Fibroblast of lung (primary cell): ENCODE measurements around the gene CLDN4.

Experiments used
- EZH2 ChIP-seq: IDR thresholded peaks from 2 replicates; pipeline ENCODE4 v1.5.1; 2012; ENCODE audit warnings: low read length, control low read depth, mild to moderate bottlenecking; ENCODE audit errors: missing control alignments
- TF ChIP-seq, protein P1 (sequence below), 2 donors: IDR thresholded peaks in 1 of 2; conservative IDR thresholded peaks in 1 of 2; 1 replicate in 1 of 2; 2 replicates in 1 of 2; pipeline ENCODE4 v1.5.1; 2011 to 2012; ENCODE audit warnings: low read length in 2 of 2, control low read depth in 1 of 2, inconsistent platforms in 1 of 2, low read depth in 1 of 2, mild to moderate bottlenecking in 1 of 2

DNA sequence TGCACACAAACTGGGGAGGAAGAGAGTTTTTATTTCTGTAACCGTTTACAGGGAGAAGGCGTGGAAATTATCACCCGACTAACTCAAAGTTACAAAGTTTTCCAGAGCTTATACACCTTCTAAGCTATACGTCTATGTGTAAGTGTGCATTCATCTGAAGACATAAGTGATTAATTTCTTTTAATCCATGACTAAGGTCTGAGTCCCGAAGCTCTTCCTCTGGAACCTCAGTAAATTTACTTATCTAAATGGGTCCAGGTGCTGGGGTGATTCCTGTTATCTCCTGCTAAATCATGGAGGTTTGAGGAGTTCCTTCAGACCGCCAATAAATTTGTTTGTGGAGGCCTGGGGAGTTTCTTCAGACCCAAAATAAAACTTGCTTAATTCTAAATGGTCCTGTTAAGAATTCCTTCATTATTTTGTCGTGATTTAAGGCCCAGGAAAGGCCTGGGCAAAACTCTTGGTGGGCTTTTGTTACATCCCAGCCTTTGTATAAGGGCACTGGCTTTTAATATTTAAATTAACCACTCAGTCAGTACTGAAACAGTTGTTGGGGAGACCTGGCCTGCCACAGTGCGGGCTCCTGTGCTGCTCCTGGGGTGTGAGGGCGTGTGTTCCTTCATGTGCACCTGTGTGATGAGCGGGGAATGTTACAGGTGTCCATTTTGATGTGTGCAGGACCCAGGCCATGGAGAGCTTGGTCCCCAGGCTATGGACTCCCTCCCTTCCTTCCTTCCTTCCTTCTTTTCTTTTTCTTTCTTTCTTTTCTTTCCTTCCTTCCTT, 17.3 kb downstream of the CLDN4 start:
- TF ChIP-seq, protein P1, sequence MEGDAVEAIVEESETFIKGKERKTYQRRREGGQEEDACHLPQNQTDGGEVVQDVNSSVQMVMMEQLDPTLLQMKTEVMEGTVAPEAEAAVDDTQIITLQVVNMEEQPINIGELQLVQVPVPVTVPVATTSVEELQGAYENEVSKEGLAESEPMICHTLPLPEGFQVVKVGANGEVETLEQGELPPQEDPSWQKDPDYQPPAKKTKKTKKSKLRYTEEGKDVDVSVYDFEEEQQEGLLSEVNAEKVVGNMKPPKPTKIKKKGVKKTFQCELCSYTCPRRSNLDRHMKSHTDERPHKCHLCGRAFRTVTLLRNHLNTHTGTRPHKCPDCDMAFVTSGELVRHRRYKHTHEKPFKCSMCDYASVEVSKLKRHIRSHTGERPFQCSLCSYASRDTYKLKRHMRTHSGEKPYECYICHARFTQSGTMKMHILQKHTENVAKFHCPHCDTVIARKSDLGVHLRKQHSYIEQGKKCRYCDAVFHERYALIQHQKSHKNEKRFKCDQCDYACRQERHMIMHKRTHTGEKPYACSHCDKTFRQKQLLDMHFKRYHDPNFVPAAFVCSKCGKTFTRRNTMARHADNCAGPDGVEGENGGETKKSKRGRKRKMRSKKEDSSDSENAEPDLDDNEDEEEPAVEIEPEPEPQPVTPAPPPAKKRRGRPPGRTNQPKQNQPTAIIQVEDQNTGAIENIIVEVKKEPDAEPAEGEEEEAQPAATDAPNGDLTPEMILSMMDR (conservative IDR thresholded peaks at IDR 0.05 in 1 of 2, IDR thresholded peaks at IDR 0.05 in 1 of 2; ENCODE audit: low read depth in 1 of 2, low read length in 2 of 2), result no peak
- no peak for TF ChIP-seq EZH2
